SK-N-DZ (cell line): ENCODE results near the gene CFAP299.
"Not testable (repeated sequence)": the region's sequence is repeated elsewhere in the genome, so short reads cannot be mapped to it uniquely, and the experiment has no call there.

ENCODE experiments used
- DNase-seq: peaks from one replicate; pipeline ENCODE4 v3.0.0-alpha.2; 2015; ENCODE audit warnings: low spot score

CFAP299 gene

GRCh38 chr4:80388284-80388607 lies 52.7 kb downstream of the CFAP299 start:
- no peak for DNase-seq

- DNase-seq: no peak
These were observed 54.6 kb downstream of the CFAP299 start for GRCh38 chr4:80390178-80390577.

- no peak for DNase-seq
These were observed 57.9 kb downstream of the CFAP299 start for GRCh38 chr4:80393246-80393969.

DNA sequence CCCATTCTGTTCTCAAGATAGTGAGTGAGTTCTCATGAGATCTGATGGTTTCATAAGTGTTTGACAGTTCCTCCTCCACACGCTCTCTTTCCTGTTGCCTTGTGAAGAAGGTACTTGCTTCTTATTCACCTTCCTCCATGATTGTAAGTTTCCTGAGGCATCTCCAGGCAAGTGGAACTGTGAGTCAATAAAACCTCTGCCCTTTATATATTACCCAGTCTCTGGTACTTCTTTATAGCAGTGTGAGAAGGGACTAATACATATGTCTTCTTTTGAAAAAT lies 58.4 kb downstream of the CFAP299 start:
- DNase-seq: no peak

DNA sequence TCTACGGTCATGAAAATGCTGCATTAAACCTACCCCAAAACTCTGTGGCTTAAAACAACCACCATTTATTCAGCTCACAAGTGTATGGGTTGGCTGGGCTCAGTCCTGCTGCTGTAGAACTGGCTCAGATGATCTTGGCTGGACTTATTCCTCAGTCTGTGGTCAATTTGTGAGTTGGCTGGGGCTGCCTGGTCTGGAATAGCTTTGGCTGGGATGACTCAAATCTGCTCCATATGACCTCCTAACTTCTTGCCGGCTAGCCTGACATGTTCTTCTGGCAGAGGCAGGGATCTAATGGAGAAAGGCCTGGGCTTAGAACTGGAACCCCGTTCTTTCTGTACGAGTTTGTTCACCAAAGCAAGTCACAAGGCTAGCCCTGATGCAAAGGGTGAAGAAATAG lies 71.7 kb downstream of the CFAP299 start:
- no peak for DNase-seq

- DNase-seq: no peak
These were observed 74.3 kb downstream of the CFAP299 start for GRCh38 chr4:80409809-80410208.

DNA sequence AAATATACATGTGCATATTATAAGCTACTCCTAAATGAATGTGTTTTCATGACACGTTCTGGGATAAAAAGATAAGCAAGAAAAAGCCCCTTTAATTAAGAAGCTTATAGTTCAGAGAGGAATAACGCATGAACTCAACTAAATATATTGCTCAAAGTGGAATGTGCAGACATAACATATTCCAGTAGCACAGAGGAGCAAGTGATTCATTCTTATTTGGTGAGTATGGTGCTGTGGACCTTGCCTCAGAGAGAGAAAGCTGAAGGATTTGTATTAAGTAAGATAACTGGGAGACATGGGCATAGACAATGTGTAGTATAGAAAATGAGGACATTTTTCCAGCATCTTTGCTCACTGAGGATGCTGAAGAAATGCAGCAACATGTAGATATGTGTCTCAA lies 76.8 kb downstream of the CFAP299 start:
- no peak for DNase-seq

GRCh38 chr4:80413086-80413485 lies 77.6 kb downstream of the CFAP299 start:
- no peak for DNase-seq

DNA sequence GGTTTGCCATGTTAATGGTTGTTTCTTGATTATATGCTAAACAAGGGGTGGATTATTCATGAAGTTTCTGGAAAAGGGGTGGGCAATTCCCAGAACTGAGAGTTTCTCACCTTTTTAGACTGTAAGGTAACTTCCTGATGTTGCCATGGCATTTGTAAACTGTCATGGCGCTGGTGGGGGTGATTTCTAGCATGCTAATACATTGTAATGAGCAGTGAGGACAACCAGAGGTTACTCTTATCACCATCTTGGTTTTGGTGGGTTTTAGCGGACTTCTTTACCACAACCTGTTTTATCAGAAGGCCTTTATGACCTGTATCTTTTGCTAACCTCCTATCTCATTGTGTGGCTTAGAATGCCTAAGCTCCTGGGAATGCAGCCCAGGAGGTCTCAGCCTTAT lies 81.5 kb downstream of the CFAP299 start:
- no peak for DNase-seq

DNA sequence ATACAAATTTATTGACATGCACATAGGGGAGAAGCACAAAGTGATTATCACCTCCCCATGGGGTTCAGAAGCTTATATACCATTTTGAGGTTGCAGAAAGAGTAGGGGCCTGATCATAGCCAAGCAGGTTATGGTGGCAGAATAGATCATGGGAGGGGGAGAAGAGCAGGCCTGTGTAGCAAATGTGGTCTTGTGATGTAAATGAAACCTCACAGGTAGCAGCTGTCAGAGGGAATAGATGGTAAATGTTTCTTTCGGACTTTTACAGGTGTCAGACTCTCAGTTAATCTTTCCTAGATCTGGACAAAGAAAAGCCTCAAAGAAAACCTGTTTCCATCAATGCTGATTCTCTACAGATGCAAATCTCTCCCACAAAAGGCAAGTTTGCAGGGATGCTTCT lies 84.4 kb downstream of the CFAP299 start:
- no peak for DNase-seq

GRCh38 chr4:80420638-80421037 lies 85.1 kb downstream of the CFAP299 start:
- DNase-seq: no peak

GRCh38 chr4:80422727-80423404 lies 87.3 kb downstream of the CFAP299 start:
- no peak for DNase-seq

GRCh38 chr4:80423553-80424224 lies 88.2 kb downstream of the CFAP299 start:
- DNase-seq: no peak

GRCh38 chr4:80424225-80424581 lies 88.7 kb downstream of the CFAP299 start:
- DNase-seq: no peak

GRCh38 chr4:80425124-80426100 lies 89.9 kb downstream of the CFAP299 start:
- no peak for DNase-seq

GRCh38 chr4:80431203-80431965 lies 95.9 kb downstream of the CFAP299 start:
- no peak for DNase-seq

DNA sequence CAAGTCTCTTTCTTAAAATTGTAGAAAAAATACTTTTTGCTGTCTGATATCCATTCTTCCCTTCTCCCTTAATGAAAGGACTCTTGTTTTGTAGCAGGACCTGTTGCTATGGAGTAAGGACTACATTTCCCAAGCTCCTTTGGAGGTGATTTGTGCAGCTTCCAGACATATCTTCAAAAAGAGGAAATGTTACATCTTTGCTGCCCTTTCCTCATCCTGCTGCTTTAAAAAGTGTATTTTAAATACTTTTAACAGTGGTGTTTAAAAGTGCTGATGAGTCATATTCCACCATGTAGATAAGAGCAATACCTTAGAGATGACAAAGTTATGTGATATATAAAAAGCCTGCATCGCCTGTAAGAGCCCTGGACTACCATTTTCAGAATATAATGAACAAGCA lies 98.7 kb downstream of the CFAP299 start:
- DNase-seq: no peak

- no peak for DNase-seq
These were observed 102.5 kb downstream of the CFAP299 start for GRCh38 chr4:80438016-80438415.

- not testable (repeated sequence) for DNase-seq
These were observed 103.9 kb downstream of the CFAP299 start for GRCh38 chr4:80439294-80440061.

- DNase-seq: no peak
These were observed 110.7 kb downstream of the CFAP299 start for GRCh38 chr4:80446248-80446647.

GRCh38 chr4:80446664-80447063 lies 111.1 kb downstream of the CFAP299 start:
- no peak for DNase-seq
